HG03520 (cell line): ENCODE data around the gene IGSF6.
"Not testable (repeated sequence)": the region's sequence is repeated elsewhere in the genome, so short reads cannot be mapped to it uniquely, and the experiment has no call there.

Experiments used
- ATAC-seq: cut with Tn5 transposase; IDR thresholded peaks from one replicate; pipeline ENCODE4 v1.9.1; 2021; ENCODE audit warnings: mild to moderate bottlenecking, moderate library complexity; ENCODE audit not compliant: unreplicated experiment

The IGSF6 gene

GRCh38 chr16:21629616-21630539, 22.5 kb downstream of the IGSF6 start:
- ATAC-seq: not testable (repeated sequence)

- ATAC-seq: no peak
Measured at GRCh38 chr16:21628772-21629171, 23.6 kb downstream of the IGSF6 start.

GRCh38 chr16:21628121-21628726, 24.2 kb downstream of the IGSF6 start:
- ATAC-seq: no peak

GRCh38 chr16:21626659-21627277, 25.6 kb downstream of the IGSF6 start:
- no peak for ATAC-seq

DNA sequence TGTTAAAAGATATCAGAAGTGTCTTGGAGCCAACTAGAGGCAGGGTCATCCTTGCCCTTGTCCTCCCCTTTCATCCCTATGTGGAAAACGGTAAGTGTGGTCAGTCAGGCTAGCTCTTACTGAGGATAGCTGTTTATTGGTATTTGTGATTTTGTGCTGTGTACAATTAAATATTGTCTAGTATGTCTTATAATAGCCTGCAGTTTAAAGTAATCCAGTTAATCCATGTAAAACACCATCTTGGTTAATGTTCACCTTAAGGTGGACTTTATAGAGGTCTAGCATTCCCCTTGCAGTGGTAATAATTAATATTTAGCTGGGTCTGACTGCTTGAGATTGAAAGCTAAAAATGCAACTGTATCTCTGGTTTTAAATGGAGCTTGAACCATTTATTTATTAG, 27.4 kb downstream of the IGSF6 start:
- no peak for ATAC-seq

- no peak for ATAC-seq
Measured at GRCh38 chr16:21622545-21622944, 29.9 kb downstream of the IGSF6 start.

DNA sequence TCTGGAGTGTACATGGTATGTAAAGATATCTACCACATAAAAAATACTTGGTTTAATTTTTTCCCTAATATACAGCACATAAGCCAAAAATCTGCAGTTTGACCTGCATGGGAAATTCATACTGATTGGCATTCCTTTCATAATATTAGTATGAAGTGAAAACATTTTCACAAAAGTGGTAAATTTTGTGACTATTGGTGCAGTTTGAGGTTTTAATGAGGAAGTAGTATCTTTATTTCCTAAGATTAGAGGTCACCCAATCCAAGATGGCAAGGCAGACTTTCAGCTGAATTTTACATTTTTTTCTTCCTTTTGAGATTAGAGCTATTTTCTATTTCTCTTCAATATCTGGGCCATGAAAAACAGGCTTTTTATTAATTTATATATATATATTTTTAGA, 31.8 kb downstream of the IGSF6 start:
- ATAC-seq: no peak

GRCh38 chr16:21619765-21620425, 32.5 kb downstream of the IGSF6 start:
- ATAC-seq: no peak

DNA sequence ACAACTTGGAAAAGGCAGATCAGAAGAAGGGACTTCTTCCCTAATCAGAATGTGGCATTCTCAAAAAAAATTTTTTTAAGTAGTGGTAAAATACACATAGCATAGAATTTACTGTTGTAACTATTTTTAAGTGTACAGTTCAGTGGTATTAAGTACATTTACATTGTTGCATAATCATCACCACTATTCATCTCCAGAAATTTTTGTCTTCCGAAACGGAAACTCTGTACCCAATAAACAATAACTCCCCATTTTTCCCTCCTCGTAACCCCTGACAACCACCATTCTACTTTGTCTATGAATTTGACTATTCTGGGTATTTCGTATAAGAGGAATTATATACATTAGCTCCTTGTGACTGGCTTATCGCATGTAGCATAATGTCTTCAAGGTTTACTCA, 34.1 kb downstream of the IGSF6 start:
- ATAC-seq: no peak

DNA sequence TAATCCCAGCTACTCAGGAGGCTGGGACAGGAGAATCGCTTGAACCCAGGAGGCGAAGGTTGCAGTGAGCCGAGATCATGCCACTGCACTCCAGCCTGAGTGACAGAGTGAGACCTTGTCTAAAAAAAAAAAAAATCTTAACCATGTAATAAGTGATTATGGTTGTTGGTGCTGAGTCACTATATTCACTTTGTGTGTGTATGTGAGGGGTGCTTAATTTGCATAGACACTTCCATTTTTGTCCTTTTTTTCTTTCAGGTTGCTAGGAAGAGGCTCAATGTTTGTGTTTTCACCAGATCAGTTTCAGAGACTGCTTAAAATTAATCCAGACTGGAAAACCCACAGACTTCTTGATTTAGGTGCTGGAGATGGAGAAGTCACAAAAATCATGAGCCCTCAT, 34.8 kb downstream of the IGSF6 start:
- ATAC-seq: no peak

DNA sequence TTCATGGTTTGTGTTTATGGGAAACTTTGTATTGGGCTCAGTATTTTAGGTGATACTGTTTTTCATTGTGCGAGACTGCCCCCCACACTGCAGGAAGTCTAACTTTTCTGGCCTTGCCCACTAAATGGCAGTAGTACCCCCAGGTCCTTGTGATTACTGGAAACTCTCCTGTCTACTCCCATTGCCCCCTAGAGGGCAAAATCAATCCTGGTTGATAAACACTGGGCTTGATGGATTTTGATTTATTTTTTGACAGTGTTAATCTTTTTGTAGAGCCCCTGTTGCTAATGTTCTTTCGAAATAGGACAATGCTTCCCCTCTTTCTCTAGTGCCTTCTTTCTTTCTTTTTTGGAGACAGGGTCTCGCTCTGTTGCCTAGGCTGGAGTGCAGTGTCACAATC, 37.5 kb downstream of the IGSF6 start:
- ATAC-seq: no peak

DNA sequence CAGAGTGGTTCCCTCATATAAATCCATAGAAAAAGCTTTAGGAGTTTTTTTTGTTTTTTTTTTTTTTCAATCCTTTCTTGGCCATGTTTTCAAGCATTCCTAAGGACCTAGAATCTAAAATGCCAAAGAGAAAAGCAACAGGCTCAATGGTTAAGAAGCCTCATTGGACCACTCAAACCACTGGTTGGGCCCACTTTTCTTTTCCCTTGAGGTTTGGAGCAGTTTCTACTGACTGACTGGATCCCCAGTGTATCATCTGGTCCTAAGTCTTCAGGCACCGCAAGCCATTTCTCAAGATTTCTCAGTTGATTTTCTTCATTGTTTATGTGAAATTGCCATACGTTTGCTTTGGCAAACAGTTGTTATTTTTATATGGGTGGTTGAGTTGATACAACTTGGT, 38.6 kb downstream of the IGSF6 start:
- no peak for ATAC-seq

DNA sequence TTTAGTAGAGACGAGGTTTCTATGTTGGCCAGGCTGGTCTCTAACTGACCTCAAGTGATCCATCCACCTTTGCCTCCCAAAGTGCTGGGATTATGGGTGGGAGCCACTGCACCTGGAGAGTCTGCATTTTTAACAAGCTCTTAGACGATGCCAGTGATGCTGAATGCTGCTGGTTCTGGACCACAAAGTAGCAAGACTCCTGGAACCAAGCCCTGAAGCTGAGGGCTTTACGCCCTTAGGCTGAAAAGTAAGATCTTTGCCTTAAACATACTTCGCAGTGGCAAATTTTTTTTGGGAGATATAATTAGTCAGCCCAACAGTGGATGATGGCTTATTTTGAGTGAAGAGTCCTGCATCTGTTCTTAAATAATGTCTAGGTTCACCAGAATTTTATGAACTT, 39.0 kb downstream of the IGSF6 start:
- ATAC-seq: no peak

DNA sequence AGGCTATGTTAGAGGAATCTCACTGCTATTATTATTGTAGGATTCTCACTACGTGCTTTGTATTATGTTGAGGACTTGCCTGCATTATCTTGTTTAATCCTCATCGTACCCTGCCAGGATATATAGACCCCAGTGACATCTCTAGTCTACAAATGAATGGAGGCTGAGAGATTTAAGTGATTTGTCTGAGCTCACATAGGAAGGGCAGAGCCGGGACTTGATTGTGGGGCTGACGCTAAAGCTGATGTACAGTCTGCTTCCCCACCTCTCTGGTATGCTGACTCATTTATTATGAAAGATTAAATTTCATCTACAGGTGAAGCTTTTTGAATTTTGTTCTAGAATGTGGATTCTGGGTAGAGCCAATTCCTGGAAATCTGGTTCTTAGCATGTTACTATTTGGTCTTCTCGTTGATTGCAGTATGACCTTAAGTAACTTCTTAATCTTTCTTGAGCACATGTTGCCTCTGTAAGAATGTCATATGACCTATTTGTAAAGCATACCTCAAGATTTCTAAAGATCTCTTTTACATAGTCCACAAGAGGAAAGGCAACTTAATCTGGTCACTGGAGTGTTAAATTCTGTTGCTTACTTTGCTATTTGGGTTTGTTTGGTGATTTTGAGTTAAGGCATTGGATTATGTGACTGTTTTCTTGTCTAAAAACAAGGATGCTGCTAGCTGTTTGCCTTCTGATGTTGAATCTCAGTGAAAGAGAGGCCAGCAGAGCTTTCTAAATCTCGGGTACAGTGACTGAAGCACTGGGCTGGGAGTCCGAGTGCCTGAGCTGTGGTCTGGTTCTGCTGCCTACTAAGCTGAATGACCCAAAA, 40.6 kb downstream of the IGSF6 start:
- no peak for ATAC-seq

GRCh38 chr16:21611198-21611555, 41.2 kb downstream of the IGSF6 start:
- ATAC-seq: no peak

- no peak for ATAC-seq
Measured at GRCh38 chr16:21610766-21611165, 41.6 kb downstream of the IGSF6 start.

GRCh38 chr16:21610006-21610544, 42.3 kb downstream of the IGSF6 start:
- ATAC-seq: no peak

DNA sequence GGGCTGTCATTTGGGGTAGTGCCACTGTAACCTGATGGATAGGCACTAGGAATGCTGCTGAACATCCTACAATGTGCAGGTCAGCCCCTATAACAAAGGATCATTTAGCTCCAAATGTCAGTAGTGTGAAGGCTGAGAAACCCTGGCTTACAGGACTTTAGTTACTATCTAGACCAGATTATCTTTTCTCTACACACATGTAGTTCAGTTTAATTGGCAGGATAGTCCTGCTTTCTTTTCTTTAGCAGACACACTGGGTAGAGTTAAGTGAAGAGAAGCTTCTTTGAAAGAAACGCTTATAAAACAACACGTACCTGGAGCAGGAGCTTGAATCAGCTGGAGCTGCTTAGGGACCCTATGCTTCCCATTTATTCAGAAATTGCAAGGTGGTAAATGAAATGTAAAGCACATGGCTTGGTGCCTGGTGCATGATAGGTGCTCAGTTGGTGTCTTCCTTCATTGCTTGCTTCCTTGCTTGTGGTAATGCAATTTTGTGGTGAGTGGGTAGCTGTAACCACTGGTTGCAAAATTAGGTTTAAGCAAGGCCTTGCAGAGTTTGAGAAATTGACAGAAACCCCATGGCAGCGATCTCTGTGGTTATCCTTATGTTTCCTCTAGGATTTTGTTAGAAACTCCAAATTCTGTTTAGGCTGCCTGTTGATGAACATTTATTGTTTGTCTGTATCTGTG, 43.6 kb downstream of the IGSF6 start:
- ATAC-seq: no peak

DNA sequence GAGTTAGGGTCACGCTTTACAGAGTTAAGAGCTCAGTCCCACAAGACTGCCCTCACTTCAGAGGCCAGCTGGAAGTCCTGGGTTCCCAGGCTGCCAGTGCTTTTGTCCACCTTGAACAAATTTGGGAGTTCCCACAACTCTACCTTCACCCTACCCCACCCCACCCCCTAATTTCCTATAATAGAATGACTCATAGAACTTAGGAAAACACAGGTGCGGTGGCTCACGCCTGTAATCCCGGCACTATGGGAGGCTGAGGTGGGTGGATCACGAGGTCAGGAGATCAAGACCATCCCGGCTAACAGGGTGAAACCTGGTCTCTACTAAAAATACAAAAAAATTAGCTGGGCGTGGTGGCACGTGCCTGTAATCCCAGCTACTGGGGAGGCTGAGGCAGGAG, 46.6 kb downstream of the IGSF6 start:
- ATAC-seq: not testable (repeated sequence)

DNA sequence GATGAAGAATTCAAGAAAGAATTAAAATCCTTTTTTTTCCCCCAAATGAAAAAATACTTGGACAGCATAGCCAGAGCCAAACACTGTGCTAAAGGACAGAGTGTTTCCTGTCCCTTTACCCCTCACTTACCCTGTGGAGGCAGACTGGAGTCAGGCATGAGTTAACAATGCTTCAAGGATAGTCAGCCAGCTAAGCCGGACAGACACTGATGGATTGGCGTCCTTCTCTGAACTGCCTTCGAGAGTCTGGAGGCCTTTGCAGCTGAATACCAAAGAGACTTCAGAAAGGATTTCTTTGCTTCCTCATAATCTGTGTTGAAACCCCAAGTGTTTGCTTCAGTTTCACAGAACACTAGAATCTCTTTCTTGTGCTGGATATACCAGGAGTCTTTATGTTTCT, 48.5 kb downstream of the IGSF6 start:
- ATAC-seq: no peak
